ENCODE results near the gene MYBPHL. TPM values are rescaled to one million over a fixed set of nuclear protein-coding genes. Genes with fewer than 3 reads are reported as not detected.

MYBPHL gene
- total RNA-seq, 4 donors from 2014 or later = not detected

DNA sequence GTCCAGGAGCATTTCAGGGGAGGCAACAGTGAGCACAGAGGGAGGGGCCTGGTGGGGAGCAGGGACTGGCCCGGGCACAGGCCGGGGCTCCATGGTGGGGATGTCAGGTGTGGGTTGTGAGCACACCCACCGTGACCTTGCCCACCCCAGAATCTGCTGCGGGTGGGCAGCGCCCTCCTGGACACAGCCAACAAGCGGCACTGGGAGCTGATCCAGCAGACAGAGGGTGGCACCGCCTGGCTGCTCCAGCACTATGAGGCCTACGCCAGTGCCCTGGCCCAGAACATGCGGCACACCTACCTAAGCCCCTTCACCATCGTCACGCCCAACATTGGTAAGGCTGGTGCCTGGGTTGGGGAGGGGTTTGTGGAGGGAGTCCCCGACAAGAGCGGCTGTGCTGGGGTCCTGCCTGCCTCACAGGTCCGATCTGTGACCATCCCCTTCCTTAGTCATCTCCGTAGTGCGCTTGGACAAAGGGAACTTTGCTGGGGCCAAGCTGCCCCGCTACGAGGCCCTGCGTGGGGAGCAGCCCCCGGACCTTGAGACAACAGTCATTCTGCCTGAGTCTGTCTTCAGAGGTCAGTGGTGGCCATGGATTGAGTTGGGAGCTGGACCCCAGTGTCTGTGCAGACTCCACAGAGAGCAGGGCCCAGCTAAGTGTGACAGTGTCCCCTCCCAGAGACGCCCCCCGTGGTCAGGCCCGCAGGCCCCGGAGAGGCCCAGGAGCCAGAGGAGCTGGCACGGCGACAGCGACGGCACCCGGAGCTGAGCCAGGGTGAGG is 38.2 kb downstream of the MYBPHL start:
- in situ Hi-C loops (cut with MboI; ENCODE audit: low pct_ligation_motif_present in 1 of 4, low pct_unique_long_range_greater_than_20kb in 1 of 4, low sequenced_read_pairs in 3 of 4) = loop anchor here in 2 of 4 donors (5.0 to 10.0 kb wide), 2 partner anchors 264 to 266 kb away; partner anchors contain the start of gene GPR61 (in 1 of the 2)

DNA sequence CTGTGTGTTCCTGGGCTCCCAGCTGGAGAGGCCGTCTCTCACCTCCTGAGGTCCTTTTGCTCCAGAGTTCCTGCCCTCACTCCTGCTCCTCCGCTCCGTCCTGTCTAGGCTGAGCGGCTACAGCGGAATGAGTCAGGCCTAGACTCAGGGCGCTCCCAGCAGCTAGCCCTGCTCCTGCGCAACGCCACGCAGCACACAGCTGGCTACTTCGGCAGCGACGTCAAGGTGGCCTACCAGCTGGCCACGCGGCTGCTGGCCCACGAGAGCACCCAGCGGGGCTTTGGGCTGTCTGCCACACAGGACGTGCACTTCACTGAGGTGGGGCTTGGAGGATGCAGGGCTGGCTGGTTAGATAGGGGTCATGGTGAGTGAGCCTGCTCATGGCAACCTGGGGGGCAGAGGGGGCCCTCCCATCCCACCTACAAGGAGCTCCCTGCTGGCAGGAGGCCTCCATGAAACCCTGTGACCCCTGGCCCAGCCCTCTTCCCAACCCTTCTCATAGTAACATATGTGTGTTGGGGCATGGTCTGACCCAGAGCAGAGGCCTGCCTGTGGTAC is 39.0 kb downstream of the MYBPHL start:
- no peak for DNase-seq
- no peak for TF ChIP-seq POLR2AphosphoS5 (IDR thresholded peaks at IDR 0.05)
- TF ChIP-seq POLR2A (IDR thresholded peaks at IDR 0.05) = no peak
- TF ChIP-seq, protein P1, sequence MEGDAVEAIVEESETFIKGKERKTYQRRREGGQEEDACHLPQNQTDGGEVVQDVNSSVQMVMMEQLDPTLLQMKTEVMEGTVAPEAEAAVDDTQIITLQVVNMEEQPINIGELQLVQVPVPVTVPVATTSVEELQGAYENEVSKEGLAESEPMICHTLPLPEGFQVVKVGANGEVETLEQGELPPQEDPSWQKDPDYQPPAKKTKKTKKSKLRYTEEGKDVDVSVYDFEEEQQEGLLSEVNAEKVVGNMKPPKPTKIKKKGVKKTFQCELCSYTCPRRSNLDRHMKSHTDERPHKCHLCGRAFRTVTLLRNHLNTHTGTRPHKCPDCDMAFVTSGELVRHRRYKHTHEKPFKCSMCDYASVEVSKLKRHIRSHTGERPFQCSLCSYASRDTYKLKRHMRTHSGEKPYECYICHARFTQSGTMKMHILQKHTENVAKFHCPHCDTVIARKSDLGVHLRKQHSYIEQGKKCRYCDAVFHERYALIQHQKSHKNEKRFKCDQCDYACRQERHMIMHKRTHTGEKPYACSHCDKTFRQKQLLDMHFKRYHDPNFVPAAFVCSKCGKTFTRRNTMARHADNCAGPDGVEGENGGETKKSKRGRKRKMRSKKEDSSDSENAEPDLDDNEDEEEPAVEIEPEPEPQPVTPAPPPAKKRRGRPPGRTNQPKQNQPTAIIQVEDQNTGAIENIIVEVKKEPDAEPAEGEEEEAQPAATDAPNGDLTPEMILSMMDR (IDR thresholded peaks at IDR 0.05) = no peak
- no peak for TF ChIP-seq EP300 (IDR thresholded peaks at IDR 0.05; ENCODE audit: low read depth)
- in situ Hi-C loops (cut with MboI; ENCODE audit: low pct_ligation_motif_present in 1 of 4, low pct_unique_long_range_greater_than_20kb in 1 of 4, low sequenced_read_pairs in 3 of 4) (loop anchor here in 2 of 4 donors (5.0 to 10.0 kb wide), 2 partner anchors 264 to 267 kb away; partner anchors contain the start of gene GPR61 (in 1 of the 2)), intact Hi-C loops (cut with DNase I; ENCODE audit: low total_unique reads) (loop anchor here (5.0 kb wide), 1 partner anchor 134 kb away; no protein-coding TSS in a partner anchor)
- no peaks in the 10 kb centered on the region for H3K4me1 ChIP-seq
- no peak overlapping the region for H3K27ac ChIP-seq
- H3K27me3 ChIP-seq = no peaks in the 10 kb centered on the region
- no peaks in the 10 kb centered on the region for H3K36me3 ChIP-seq
- no peaks in the 10 kb centered on the region for H3K9me3 ChIP-seq
- WGBS, 2 donors (ENCODE audit: low coverage in 1 of 2) = 86 to 92% methylated on average over 2 to 12 of the region's 17 CpGs
- H3K4me3 ChIP-seq = no peak overlapping the region

More for the DNA sequence above, 38.2 kb downstream of the MYBPHL start:
- intact Hi-C loops (cut with DNase I; ENCODE audit: low total_unique reads) = loop anchor here (5.0 kb wide), 1 partner anchor 134 kb away; no protein-coding TSS in a partner anchor
- Histone ChIP-seq H3K27ac (no peak overlapping the region), H3K4me3 (no peak overlapping the region), H3K9me3 (no peaks in the 10 kb centered on the region), H3K27me3 (no peaks in the 10 kb centered on the region), H3K4me1 (no peaks in the 10 kb centered on the region), H3K36me3 (no peaks in the 10 kb centered on the region)
- no peak for DNase-seq
- WGBS, 2 donors (ENCODE audit: low coverage in 1 of 2) = 96% methylated on average over 20 of the region's 29 CpGs; no CpG with 5 or more reads in 1 of the 2 donors
- no peak for TF ChIP-seq POLR2A (IDR thresholded peaks at IDR 0.05)
- no peak for TF ChIP-seq POLR2AphosphoS5 (IDR thresholded peaks at IDR 0.05)
- no peak for TF ChIP-seq EP300 (IDR thresholded peaks at IDR 0.05; ENCODE audit: low read depth)
- TF ChIP-seq, protein P1 (IDR thresholded peaks at IDR 0.05) = no peak

DNA sequence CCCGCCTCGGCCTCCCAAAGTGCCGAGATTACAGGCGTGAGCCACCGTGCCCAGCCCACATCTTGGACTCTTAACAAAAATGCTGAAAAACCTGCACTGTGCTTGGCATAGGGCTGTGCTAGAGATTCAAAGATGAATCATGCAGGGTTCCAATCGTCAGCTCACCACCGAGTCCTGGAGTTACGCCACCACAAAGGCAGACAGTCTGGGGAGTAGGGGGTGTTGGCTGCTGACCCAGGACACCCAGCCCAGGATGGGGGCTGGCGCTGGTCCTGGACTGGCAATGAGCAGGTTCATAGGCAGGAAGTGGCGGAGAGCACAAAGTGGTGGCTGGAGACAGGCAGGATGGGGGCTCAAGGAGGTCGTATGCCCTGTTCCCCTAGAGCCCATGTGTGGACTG is 39.8 kb downstream of the MYBPHL start:
- no peak overlapping the region for H3K27ac ChIP-seq
- no peak overlapping the region for H3K4me3 ChIP-seq
- intact Hi-C loops (cut with DNase I; ENCODE audit: low total_unique reads) (loop anchor here (5.0 kb wide), 1 partner anchor 135 kb away; no protein-coding TSS in a partner anchor), in situ Hi-C loops (cut with MboI; ENCODE audit: low pct_ligation_motif_present in 1 of 4, low pct_unique_long_range_greater_than_20kb in 1 of 4, low sequenced_read_pairs in 3 of 4) (loop anchor here in 2 of 4 donors (5.0 to 10.0 kb wide), 2 partner anchors 265 to 268 kb away; partner anchors contain the start of gene GPR61 (in 1 of the 2))
- 80% methylated on average over 11 of the region's 11 CpGs; no CpG with 5 or more reads in 1 of the 2 donors for WGBS, 2 donors (ENCODE audit: low coverage in 1 of 2)
- DNase-seq = peak; percentile 3
- H3K36me3 ChIP-seq = no peaks in the 10 kb centered on the region
- no peaks in the 10 kb centered on the region for H3K4me1 ChIP-seq
- TF ChIP-seq, protein P1 (IDR thresholded peaks at IDR 0.05) = no peak
- no peak for TF ChIP-seq POLR2AphosphoS5 (IDR thresholded peaks at IDR 0.05)
- no peak for TF ChIP-seq POLR2A (IDR thresholded peaks at IDR 0.05)
- no peak for TF ChIP-seq EP300 (IDR thresholded peaks at IDR 0.05; ENCODE audit: low read depth)
- no peaks in the 10 kb centered on the region for H3K27me3 ChIP-seq
- no peaks in the 10 kb centered on the region for H3K9me3 ChIP-seq

DNA sequence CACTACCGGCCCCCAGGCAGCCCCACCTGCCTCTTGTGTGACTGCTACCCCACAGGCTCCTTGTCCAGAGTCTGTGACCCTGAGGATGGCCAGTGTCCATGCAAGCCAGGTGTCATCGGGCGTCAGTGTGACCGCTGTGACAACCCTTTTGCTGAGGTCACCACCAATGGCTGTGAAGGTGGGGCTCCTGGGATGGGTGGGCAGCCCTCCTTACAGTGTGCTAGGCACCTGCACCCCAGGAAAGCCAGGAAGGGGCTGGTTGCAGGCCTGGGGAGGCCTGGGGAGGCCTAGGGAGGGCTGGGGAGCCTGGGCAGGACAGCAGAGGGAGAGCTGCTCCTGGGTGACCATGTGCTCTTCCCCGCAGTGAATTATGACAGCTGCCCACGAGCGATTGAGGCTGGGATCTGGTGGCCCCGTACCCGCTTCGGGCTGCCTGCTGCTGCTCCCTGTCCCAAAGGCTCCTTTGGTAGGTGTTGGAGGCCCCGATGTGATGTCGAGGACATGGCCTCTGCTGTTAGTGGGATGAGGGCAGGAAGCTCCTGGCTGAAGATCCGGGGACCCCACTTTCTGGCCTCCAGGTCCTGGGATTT is 41.0 kb downstream of the MYBPHL start:
- WGBS, 2 donors (ENCODE audit: low coverage in 1 of 2) = 92% methylated on average over 12 of the region's 13 CpGs; no CpG with 5 or more reads in 1 of the 2 donors
- no peaks in the 10 kb centered on the region for H3K36me3 ChIP-seq
- no peak for DNase-seq
- TF ChIP-seq EP300 (IDR thresholded peaks at IDR 0.05; ENCODE audit: low read depth) (no peak), POLR2AphosphoS5 (IDR thresholded peaks at IDR 0.05) (no peak), POLR2A (IDR thresholded peaks at IDR 0.05) (no peak)
- TF ChIP-seq, protein P1 (IDR thresholded peaks at IDR 0.05) = no peak
- no peaks in the 10 kb centered on the region for H3K27me3 ChIP-seq
- intact Hi-C loops (cut with DNase I; ENCODE audit: low total_unique reads) (loop anchor here (5.0 kb wide), 1 partner anchor 136 kb away; no protein-coding TSS in a partner anchor), in situ Hi-C loops (cut with MboI; ENCODE audit: low pct_ligation_motif_present in 1 of 4, low pct_unique_long_range_greater_than_20kb in 1 of 4, low sequenced_read_pairs in 3 of 4) (loop anchor here in 2 of 4 donors (5.0 to 10.0 kb wide), 2 partner anchors 266 to 269 kb away; partner anchors contain the start of gene GPR61 (in 1 of the 2))
- no peaks in the 10 kb centered on the region for H3K9me3 ChIP-seq
- H3K4me1 ChIP-seq = no peaks in the 10 kb centered on the region
- H3K27ac ChIP-seq = no peak overlapping the region
- H3K4me3 ChIP-seq = no peak overlapping the region
